ENCODE measurements around the gene ZFP36. TPM values are rescaled to one million over a fixed set of nuclear protein-coding genes. Genes with fewer than 3 reads are reported as not detected.
"Not testable (repeated sequence)": the region's sequence is repeated elsewhere in the genome, so short reads cannot be mapped to it uniquely, and the experiment has no call there.

The ZFP36 gene
- polyA plus RNA-seq, 1 donor, result 31.9 TPM

DNA sequence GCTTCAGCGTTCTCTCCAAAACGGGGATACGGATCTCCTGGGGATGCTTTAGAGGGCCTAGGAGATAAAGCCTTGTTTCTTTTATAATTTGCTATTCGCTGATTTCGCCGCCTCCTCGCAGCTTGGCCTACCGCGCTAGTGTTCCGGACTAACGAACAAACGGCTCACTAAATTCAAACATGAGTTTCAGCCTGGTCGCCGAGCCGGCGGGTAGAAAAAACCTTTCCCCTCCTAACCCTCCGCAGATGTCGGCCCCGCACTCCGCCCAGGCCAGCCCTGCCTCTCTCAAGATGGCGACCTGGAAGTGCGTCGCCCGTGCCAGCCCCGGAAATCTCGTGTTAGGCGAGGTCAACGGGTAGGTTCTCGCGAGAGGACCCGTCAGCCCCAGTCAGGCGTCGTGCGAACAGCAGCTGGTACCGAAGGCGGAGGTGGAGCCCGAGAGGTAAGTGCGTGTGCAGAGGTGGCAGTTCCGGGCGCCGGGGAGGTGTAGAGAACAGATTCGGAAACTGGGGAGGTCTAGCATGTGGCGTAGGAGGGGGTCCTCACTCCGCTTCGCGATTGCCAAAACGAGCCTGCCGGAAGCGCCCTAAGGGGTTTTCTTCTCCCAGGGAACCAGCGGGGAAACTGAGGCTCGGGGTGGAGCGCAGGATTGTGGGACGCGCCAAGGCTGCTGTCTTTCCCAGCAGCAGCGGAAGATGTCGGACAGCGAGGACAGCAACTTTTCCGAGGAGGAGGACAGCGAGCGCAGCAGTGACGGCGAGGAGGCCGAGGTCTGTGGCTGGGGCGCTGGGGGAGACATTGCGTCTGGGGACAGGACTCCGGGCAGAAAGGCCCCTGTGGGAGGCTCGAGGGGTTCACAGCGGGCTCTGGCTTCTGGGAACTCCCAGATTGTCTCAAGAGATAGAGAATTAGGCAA is 38.8 kb downstream of the ZFP36 start, which contains the start of gene SUPT5H:
Gene SUPT5H, plus strand, starts transcription at position 387 of the 916 bp plus-strand sequence. Its CDS starts 309 bp downstream, at position 696.
- peak; percentile 97 for DNase-seq

DNA sequence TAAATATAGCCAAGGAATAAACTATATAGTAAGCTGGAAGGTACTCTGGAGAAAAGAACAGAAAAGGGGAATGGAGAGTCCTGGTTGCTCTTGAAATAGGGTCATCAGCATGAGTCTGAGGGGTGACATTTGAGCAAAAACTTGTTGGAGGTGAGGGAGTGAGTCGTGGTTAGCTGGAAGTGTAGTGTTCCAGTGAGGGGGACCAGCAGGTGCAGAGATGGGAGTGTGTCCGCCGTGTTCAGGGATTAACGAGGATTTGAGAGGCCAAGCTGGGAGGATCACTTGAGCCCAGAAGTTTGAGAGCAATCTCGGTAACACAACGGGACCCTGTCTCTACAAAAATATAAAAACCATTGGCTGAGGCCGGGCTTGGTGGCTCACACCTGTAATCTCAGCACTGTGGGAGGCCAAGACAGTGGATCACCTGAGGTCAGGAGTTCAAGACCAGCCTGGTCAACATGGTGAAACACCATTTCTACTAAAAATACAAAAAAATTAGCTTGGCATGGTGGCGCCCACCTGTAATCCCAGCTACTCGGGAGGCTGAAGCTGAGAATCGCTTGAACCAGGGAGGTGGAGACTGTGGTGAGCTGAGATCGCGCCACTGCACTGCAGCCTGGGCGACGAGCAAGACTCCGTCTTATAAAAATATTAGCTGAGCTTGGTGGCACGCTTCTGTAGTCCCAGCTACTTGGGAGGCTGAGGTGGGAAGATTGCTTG is 39.9 kb downstream of the ZFP36 start:
- DNase-seq, result no peak

DNA sequence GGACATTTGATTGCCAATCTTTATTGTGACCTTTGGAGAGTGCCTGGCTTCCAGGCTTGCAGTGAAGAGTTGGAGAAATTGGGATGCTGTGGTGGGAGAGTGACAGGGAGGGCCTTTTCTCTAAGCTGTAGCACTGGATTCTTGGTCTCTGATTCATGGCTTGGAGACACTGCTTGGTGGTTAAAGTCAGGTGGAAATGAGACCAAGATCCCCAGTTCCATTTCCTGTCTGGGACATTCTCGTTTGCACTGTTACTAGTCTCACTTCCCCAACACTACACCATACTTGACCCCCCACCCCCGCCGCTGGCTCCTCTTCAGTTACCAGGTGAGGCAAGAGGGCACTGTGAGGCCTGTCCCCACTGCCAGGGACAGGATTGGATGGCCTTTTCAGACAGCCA is 41.6 kb downstream of the ZFP36 start:
- no peak for DNase-seq

DNA sequence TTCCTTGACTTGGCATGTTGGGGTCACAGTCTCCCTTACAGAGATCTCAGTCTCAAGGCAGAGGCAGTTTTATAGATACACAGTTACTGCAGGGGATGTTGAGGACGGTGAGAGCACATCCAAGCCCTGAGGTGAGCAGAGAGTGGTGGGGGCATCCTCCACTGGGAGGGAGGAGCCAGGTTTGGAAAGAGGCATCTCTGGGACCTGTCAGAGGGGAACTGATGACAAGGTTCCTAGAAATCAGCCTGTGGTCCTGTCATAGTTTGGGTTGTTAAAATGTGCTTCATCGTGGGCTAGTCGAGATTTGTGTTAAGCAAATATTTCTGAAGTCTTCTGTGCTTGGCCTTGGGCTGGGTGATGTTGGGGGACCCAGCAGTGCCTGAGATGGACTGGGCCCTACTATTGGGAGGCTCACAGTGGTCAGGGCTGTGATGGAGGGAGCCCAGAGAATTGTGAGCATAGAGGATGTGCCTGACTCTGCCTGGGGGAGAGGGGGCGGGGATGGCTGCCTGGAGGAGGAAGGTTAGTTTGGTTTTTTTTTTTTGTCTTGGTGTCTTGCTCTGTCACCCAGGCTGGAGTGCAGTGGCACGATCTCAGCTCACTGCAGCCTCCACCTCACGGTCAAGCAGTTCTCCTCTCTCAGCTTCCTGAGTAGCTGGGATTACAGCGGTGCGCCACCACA is 42.6 kb downstream of the ZFP36 start:
- no peak for DNase-seq

DNA sequence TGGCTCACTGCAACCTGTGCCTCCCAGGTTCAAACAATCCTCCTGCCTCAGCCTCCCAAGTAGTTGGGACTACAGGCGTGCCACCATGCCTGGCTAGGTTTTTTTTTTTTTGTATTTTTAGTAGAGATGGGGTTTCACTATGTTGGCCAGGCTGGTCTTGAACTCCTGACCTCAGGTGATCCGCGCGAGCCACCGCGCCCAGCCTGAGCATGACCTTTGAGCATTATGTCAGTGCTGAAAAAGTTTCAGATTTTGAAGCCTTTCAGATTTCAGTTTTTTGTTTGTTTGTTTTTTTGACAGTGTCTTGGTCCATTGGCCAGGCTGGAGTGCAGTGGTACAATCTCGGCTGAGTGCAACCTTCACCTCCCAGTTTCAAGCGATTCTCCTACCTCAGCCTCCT is 44.6 kb downstream of the ZFP36 start:
- DNase-seq, result not testable (repeated sequence)

Other genes with a start within 250 kb of the ZFP36 start
- gene NCCRP1, start 209.9 kb upstream of the ZFP36 start, polyA plus RNA-seq (ENCODE audit: insufficient read length), result 1.6 TPM
- gene SYCN, start 202.6 kb upstream of the ZFP36 start, polyA plus RNA-seq (ENCODE audit: insufficient read length), result not detected
- gene IFNL3, start 161.8 kb upstream of the ZFP36 start, polyA plus RNA-seq (ENCODE audit: insufficient read length), result not detected
- gene IFNL4, start 158.0 kb upstream of the ZFP36 start, polyA plus RNA-seq (ENCODE audit: insufficient read length), result not detected
- gene IFNL2, start 138.5 kb upstream of the ZFP36 start, polyA plus RNA-seq (ENCODE audit: insufficient read length), result not detected
- not detected for gene IFNL1, start 110.4 kb upstream of the ZFP36 start, polyA plus RNA-seq (ENCODE audit: insufficient read length)
- gene LRFN1, start 86.0 kb upstream of the ZFP36 start, polyA plus RNA-seq (ENCODE audit: insufficient read length), result 1.2 TPM
- gene GMFG, start 70.8 kb upstream of the ZFP36 start, polyA plus RNA-seq (ENCODE audit: insufficient read length), result 21.6 TPM
- 112 TPM for gene SAMD4B, start 64.4 kb upstream of the ZFP36 start, polyA plus RNA-seq (ENCODE audit: insufficient read length)
- gene PAF1, start 15.7 kb upstream of the ZFP36 start, polyA plus RNA-seq (ENCODE audit: insufficient read length), result 69.4 TPM
- 36.3 TPM for gene MED29, start 15.5 kb upstream of the ZFP36 start, polyA plus RNA-seq (ENCODE audit: insufficient read length)
- gene PLEKHG2, start 5.8 kb downstream of the ZFP36 start, polyA plus RNA-seq (ENCODE audit: insufficient read length), result 118 TPM
- gene RPS16, start 29.1 kb downstream of the ZFP36 start, polyA plus RNA-seq (ENCODE audit: insufficient read length), result 1,072 TPM
- 150 TPM for gene SUPT5H, start 38.7 kb downstream of the ZFP36 start, polyA plus RNA-seq (ENCODE audit: insufficient read length)
- gene TIMM50, start 74.0 kb downstream of the ZFP36 start, polyA plus RNA-seq (ENCODE audit: insufficient read length), result 91.5 TPM
- gene DLL3, start 92.1 kb downstream of the ZFP36 start, polyA plus RNA-seq (ENCODE audit: insufficient read length), result 0.70 TPM
- 10.1 TPM for gene SELENOV, start 108.3 kb downstream of the ZFP36 start, polyA plus RNA-seq (ENCODE audit: insufficient read length)
- 5.8 TPM for gene EID2B, start 126.0 kb downstream of the ZFP36 start, polyA plus RNA-seq (ENCODE audit: insufficient read length)
- gene EID2, start 133.3 kb downstream of the ZFP36 start, polyA plus RNA-seq (ENCODE audit: insufficient read length), result 21.3 TPM
- gene LGALS13, start 195.7 kb downstream of the ZFP36 start, polyA plus RNA-seq (ENCODE audit: insufficient read length), result not detected
- gene LGALS16, start 249.1 kb downstream of the ZFP36 start, polyA plus RNA-seq (ENCODE audit: insufficient read length), result not detected

All from left kidney (tissue), 2 donors.